ENCODE results near the gene UNC13C.

DNA sequence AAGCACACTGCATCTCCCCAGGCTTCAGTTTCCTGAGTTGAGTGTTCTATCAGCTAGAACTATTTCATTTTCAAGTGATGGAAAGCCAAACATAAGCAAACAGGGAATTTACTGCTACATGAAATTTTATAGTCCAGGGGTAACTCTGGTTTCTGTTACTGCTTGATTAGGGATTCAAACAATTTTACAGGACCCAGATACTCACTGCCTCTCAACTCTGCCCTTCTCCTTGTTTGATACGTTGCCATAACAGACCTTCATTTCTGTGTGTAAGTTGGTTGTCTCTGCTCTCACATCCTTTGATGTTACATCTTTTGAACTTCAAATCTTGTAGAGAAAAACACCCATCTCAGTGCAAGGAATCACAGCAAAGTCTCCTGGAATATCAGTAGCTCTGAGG, 572.7 kb downstream of the UNC13C start:
- TF ChIP-seq, protein P1, sequence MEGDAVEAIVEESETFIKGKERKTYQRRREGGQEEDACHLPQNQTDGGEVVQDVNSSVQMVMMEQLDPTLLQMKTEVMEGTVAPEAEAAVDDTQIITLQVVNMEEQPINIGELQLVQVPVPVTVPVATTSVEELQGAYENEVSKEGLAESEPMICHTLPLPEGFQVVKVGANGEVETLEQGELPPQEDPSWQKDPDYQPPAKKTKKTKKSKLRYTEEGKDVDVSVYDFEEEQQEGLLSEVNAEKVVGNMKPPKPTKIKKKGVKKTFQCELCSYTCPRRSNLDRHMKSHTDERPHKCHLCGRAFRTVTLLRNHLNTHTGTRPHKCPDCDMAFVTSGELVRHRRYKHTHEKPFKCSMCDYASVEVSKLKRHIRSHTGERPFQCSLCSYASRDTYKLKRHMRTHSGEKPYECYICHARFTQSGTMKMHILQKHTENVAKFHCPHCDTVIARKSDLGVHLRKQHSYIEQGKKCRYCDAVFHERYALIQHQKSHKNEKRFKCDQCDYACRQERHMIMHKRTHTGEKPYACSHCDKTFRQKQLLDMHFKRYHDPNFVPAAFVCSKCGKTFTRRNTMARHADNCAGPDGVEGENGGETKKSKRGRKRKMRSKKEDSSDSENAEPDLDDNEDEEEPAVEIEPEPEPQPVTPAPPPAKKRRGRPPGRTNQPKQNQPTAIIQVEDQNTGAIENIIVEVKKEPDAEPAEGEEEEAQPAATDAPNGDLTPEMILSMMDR (IDR thresholded peaks at IDR 0.05): no peak
- no peak for TF ChIP-seq POLR2AphosphoS5 (IDR thresholded peaks at IDR 0.05; ENCODE audit: insufficient read depth in 1 of 2, low read depth in 1 of 2)

All from vagina (tissue), 2 donors.